Islet precursor cell (in vitro differentiated cells): Measurements from ENCODE around the gene KCNC2.
A peak's percentile ranks its signal among the peaks of the same experiment; 100 is the strongest.
"Not testable (repeated sequence)": the region's sequence is repeated elsewhere in the genome, so short reads cannot be mapped to it uniquely, and the experiment has no call there.

ENCODE experiments used
- DNase-seq: peaks from one replicate; pipeline ENCODE4 v3.0.0-alpha.2; 2018

KCNC2 gene

DNA sequence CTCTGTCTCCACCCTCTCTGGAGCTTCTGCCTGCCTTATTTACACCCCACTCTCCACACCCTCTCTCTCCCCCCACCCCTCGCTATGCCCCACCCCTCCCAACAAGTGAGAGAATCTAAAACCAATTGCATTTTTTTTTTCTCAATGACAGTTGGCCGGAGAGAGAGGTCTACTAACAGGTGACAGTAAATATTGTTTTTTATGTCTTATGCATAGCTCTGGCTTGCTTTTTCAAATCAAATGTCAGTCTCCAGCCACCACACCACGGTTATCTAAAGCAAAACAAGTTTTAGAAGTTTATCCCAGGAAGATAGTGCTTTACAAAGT, at the start of gene KCNC2:
TSS of gene KCNC2 (minus strand) at position 28 of the 327 bp plus-strand sequence.
- no peak for DNase-seq

DNA sequence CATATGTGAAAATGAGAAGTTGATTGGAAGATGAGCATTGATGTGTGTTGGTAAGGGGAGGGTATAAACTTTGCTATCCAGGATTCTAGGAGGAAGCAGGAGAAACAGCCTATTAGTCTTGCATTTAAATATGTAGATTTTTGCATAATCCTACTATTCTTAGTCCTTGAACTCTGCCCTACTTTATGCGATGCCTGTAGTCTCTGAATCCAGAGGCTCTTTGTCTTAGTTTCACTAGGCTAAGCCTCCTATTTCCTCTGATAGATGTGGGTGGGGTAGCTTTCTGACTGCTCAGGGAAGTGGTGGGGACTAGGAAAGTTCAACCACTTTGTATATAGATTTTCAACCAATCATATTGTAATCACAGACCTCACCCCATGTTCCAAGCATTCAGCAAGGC, 49.5 kb upstream of the KCNC2 start:
- DNase-seq: no peak

DNA sequence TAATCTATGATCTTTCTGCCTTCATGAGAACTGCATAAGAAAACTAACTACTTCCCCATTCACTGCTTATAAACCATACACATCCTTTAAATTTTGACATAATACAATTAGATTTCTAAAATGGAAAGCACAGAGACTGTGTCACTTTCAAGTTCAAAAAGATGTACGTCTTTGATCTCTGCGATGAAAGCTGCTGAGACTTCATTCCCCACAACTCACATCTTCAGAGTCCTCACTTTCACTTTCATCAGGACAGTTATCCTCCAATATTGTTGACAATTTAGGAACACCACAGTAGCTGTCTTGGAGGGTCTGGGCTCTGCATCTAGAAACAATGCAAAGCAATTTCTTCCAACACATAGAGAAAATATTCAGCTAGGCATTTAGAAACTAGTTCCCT, 47.9 kb upstream of the KCNC2 start:
- DNase-seq: no peak

DNA sequence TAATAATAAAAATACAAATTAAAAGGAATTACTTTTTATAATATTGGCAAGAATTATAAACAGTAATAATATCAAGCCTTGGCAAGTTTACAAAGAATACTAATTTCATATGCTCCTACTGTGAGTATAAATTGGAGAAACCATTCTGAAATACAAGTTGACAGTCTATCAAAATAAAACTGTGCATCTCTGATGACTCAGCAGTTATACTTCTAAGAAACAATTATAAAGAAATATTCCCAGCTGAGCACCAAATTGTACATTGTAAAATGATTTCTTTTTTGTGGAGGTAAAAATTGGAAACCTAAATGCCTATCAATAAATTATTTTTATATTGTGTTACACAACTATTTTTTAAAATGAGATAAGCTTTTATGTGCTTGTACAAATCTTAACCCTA, 35.5 kb upstream of the KCNC2 start:
- DNase-seq: no peak

DNA sequence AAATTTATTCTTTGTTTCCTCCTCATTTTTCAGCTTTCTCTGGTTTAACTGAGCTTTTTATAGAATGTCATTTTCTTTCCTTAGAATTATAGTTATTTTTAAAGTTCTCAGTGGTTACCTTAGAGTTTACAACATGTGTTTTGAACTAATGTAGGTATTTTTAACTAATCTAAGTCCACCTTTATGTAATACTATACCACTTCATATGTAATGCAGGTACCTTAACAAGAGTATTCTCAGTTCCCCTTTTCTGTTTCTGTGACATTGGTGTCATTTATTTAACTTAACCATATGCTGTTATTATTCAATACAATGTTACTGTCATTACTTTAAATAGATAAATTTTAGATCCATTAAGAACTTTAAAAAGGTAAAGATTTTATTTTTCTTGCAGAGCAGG, 30.3 kb upstream of the KCNC2 start:
- DNase-seq: no peak

DNA sequence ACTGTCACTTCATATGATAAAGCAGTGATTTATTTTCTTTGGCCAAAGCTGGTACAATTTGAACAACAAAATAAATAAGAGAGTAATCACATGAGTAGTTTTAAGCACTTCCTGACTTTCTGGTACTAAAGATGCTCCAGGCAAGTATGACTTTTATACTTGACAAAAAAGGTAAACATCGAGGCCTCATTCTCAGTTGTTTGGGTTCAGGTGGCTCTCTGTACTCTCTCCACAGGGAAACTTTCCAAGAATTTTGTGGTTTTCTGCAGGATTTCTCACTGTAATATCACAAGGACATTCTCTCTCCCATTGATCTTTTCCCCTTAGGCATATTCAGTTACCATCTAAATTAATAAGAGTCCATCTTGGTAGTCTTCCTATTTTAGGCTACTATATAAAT, 26.6 kb upstream of the KCNC2 start:
- no peak for DNase-seq

DNA sequence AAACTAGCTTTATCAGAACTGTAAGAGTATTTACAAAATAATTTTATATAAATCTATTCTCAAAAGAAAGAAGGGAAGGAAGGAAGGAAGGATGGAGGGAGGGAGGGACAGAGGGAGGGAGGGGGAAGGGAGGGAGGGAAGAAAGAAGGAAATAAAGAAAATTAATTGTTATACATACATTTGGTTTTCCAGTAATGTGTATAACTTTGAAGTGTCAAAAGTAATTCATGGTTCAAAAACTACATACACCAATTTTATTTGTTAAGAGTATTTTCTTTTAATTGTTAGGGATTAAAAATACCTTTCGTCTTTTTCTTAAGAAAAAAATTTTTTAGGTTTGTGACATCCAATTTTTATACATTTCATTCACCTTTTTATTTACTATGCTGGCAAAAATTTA, 17.5 kb upstream of the KCNC2 start:
- no peak for DNase-seq

DNA sequence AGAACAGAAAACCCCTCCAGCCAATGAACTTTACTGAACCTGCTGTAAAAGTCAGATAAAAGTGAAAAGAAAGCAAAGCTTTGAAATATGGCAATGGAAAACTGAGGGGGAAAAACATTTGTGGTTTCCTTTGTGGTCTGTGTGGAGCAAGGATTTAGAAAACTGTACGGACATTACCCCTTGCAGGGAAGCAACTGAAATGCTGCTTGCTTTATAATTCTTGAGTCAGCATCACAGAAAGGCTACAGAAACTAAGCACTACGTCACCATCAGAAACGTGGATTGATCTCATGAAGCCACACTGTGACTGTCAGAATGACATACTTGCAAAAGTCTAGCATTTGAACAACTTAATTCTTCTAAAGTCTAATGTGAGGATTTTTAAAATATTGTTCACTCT, 2.4 kb upstream of the KCNC2 start:
- DNase-seq: no peak

DNA sequence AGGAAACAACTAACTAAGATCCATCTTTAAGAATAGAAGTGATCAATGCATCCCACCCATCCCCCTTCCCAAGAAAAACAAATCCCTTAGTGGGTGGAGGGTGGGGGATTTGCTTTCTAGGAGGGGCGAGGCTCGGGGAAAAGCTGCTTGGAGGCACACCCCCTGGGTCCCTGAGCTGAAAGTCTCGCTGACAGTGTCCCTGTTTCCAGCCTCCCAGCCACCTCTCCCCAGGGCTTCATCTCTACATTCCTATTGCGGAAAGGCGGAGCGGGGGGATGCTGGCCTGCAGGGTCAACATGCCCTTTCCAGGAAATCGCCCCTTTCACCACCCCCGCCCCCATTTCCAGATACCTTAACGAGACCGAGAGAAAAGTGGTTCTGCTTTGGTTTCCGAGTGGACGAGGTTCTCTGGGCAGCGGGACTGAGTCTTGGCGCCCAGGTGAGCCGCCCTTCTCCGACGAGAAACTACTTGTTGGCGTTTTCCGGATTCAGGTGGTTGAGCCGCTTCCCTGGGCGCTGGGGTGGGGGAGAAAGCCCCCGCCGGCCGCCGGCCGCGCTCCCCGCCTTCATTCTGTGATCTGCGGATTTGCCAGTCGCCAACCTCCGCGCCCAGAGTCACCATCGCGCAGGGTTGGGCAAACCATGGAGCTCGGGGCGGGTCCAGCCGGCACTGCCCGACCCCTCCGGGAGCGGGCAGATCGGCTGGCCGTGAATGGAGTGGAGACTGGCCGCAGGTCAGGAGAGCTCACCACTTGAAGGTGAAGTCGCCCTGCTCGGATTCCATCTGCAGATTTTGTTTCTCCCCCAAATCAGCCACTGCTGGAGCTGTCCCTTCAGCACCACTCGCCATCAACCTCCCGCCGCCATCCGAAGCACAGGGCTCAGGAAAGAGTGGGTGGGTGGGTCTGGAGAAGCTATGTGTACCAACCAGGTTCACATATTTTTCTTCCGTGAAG, 505 bp downstream of the KCNC2 start:
- peak; percentile 91 for DNase-seq

DNA sequence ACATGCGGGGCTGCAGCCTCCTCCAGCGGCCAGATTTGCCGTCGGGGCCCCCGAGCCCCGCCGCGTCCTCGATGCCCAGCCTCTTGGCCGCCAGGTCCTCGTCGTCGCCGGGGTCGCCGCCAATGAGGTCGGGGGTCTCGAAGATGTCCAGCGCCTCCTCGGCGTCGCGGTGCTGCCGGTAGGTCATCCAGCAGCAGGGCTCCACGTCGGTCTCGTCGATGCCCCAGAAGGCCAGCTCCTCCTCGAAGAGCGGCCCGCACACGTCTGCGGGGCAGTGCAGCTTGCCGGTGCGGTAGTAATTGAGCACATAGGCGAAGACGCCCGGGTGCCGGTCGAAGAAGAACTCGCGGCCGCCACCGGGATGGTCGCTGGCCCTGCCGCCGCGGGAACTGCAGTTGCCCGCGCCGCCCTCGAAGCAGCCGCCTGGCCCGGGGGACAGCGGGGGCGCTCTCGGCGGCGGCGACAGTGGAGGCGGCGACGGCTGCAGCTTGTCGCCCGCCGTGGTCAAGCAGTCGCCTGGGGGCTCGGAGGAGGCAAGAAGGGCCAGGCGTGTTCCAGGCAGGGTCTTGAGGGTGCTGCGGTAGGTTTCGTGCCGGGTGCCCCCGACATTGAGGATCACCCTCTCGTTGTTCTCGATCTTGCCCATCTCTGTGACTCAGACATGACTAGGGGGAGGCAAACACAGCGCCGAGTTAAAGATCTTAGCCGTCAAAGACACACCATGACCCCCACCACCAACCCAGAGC, 2.1 kb downstream of the KCNC2 start:
- peak; percentile 67 for DNase-seq

DNA sequence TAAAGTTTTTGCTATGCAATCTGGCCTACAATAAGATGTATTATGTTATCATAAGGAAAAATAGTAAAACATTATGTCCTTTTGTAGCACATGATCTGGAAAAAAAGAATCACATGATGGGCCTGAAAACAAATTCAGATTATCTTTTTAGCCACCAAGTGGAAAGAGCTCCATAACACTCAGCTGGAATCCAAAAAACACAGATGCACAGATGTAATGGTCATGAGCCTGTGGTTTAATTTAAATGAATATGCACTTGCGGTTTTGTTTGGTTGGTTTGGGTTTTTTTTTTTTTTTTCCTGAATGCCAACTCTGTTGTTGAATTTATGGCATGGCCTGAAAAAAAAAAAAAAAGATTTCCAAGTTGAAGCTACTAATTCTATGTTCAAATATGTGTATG, 4.1 kb downstream of the KCNC2 start:
- no peak for DNase-seq

DNA sequence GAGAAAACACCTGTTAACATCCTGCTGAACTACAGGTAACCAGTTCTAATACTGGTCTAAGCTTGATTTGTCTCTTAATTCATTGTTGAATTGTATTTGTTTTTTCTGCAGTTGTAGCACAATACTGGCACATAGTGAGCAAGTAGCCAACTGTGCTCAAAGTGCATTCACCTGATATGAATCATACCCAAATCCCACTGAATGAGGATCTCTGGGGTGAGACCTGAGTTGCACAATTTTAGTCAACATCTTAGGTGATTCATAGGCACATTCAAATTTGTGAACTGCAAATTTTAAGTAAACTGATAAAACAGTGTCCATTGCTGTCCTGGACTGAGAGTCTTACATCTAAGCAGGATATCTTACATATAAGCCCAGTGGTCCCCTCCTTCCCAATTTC, 12.8 kb downstream of the KCNC2 start:
- DNase-seq: no peak

DNA sequence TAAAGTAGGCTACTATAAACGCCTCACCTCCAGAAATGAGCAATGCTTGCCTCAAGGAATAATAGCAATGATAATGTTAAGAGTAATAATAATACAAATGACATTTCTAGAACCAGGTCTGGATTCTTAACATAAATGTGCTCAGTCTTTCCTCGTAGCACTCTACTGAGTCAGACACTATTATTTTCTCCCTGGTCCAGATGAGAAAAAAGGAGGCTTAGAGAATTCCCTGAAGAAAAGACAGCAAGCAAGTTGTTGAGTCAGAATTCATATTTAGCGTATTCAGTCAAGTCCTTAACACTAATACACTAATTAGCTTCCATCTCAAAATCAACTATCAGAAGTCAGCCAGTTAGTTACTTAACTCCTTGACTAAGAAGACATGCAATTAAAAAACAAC, 13.2 kb downstream of the KCNC2 start:
- no peak for DNase-seq

DNA sequence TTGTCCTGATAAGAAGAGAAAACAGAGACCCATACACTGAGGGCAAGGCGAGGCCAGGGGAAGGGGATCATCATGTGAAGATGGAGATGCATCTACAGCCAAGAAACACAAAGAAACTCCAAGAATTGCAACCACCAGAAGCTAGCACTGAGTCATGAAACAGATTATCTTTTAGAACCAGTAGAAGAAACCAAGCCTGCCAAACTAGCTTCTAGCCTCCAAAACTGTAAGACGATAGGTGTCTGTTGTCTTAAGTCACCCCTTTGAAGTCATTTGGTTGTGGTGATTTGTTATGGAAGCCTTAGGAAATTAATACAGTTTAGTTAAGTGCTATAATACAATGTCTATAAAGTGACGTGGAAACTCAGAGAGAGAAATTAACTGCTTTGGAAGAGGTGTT, 15.4 kb downstream of the KCNC2 start:
- no peak for DNase-seq

DNA sequence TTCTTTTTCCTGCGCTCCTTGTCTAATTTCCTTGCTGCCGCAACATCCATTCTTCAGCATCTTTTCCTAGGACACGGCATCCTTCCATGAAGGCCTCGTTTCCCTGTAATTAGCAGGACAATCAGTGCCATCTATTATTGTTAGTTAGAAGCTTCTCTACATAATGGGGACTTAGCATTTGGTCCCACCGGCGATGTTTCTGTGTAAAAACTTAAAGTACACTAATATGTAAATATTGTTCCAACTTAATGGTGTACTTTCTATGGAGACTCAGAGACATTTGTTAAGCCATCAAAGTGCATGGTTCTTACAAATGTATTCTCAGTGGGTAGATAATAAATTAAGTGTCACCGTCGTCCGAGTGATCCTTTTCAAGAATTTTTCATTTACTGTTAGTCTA, 17.4 kb downstream of the KCNC2 start:
- DNase-seq: no peak

DNA sequence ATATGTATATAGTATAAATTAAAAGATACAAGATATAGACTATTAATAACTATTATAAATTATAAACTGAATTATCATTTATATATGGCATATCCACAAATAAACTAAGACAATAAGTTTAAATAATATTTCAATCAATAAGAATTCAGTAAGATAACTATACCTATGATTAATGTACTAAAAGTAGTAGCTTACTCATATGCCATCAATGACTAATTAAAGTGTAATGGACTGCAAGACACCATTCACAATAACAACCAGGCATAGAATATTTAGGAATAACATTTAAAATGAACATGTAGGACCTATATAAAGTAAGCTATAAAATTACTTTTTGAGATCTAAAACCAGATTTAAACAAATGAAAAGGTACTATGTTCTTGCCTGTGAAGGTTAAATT, 18.8 kb downstream of the KCNC2 start:
- DNase-seq: no peak

DNA sequence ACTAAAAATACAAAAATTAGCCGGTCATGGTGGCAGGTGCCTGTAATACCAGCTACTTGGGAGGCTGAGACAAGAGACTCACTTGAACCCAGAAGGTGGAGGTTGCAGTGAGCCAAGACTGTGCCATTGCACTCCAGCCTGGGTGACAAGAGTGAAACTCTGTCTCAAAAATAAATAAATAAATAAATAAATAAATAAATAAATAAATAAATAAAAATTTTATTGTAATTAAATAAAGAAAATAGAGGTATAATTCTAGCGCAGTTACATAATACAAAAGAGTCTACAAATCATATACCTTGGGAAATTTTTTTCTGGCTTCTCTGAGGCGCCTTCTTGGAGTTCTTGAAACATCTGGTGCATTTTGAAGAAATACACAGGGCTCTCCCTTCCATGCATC, 23.8 kb downstream of the KCNC2 start:
- not testable (repeated sequence) for DNase-seq

DNA sequence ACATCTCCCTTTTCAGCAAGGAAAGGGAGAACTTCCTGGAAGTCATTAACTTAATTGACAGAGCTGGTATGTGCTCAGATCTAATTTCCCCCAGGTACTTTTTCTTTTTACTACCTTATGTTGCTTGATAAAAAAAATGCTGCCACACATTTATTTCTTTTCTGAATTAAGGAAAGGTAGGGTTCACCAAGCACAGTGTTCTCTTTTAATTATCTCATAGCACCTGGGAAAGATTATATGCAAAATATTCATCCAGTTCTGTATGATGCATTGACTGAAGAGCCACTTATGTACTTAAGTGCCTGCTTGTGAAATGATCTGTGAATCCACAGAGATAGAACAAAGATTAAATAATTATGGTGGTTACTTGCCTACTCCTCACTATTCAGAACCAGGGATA, 25.1 kb downstream of the KCNC2 start:
- DNase-seq: no peak

DNA sequence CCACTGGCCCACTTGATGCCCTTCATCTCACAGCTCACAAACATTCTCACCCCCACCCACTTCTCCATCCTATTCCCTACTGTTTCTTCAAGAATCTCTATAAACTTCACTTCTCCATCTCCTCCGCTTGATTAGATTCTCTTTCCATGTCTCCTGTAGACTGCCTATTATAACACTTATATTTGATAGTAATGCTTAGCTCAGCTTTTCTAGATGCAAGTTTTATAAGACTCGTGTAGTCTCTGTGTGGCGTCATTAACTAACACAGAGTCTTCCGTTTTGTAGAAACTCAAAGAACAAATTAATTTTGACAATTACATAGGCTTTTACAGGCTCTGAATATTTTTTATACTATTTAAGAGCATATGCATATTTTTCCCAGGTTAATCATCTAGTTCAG, 25.7 kb downstream of the KCNC2 start:
- DNase-seq: no peak

DNA sequence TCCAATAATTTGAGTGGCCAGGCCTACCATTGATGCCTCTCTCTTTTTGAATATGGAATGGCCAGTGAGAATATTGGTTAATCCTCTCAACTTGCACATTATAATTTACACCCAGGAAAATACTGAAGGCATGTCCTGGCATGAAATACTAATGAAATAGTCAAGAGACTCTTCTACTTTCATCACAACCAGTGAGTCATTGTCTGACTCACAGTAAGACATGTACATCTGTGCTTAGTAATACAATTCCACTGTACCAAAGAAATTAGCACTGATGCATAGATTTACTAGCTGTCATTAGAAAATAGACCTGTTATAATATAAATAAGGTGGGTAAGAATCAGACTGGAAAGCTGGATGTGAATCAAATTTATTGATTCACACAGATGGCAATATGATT, 31.6 kb downstream of the KCNC2 start:
- DNase-seq: no peak

DNA sequence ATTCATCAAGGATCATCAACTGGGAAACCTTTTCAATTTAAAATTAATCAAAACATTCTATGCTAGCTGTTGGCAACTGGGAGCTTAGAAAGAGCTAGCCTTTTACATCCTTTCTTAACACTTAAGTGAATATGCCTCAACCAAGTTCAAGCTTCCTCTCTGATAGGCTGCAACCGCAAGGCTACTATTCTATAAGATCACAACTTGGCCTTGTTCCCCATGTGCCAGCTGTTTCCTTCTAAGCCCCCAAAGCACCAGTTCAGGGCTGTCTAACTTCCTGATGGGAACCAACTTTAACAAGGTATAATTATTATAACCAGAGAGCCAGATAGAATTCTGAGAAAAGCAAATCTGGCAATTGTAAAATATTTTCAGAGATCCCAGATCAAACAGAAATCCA, 37.0 kb downstream of the KCNC2 start:
- no peak for DNase-seq

DNA sequence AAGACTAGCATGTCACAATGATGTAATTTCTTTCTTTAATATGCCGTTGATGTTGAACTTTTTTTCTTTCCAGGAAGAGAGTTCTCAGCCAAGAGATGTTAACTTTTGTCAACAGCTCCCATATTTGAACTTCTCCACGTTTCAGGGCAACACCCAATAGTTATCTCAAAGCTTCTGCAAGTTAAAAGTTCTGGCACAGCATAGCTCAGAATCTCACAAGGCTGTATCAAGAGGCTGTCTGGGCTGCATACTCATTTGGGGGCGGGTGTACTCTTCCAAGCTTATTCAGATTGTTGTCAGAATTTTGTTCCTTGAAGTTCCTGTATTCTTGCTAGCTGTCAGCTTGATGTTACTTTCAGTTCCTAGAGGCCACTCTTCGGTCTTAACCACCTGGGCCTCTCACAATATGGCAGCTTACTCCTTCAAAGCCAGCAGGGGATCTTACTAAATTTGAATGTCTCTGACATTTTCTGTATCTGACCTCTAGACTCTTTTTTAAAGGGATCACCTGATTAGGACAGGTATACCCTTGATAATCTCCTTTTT, 38.9 kb downstream of the KCNC2 start:
- no peak for DNase-seq

DNA sequence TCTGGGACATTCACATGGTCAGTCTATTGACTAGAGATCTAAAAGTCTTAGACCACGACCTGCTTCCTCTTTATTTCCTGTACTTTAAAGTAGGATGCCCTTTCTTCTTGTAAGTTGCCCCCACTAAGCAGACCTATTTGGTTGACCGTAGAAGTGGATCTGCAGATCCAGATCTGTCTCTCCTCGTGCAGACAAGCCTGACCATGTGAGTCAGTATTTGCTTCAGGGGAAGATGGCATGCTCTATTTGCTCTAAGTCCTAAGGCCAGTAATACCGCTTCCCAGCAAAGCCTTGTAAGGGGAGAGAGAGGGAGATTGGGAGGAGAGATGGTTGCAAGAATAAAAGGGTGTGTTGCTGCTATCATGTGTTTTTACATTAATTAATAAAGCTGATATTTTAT, 46.8 kb downstream of the KCNC2 start:
- DNase-seq: peak; percentile 76

DNA sequence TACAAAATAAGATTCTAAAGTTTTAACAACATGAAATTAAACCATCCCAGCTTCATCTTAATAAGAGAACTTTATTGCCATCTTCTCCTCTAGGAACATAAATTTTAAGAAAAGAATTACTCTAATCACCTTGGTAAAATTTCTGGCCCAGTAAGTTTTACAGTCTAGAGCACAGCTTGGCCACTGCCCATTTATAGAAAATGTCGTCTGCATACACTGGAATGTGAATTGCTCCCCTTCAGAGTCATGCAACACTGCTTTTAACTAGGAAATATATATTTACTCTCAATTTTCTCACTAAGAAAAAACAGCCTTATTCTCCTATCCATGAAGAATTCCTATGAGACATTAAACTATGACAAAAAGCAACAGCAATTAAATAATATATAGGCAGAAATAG, 48.2 kb downstream of the KCNC2 start:
- DNase-seq: no peak
